ENCODE data around the gene ZSWIM5. TPM values are rescaled to one million over a fixed set of nuclear protein-coding genes. Genes with fewer than 3 reads are reported as not detected.

Gene ZSWIM5
- total RNA-seq: 1.3 and 2.8 TPM in 2 replicates

GRCh38 chr1:45205910-45206721 lies at the start of gene ZSWIM5:
ZSWIM5 (minus strand) TSS chr1:45206605; CDS start chr1:45206350, 255 bp downstream.

GRCh38 chr1:45011837-45012638 lies 194.4 kb downstream of the ZSWIM5 start, which contains the start of gene UROD:
UROD (plus strand) TSS chr1:45012254; CDS start chr1:45012266, 12 bp downstream.

GRCh38 chr1:45010855-45011811 lies 195.3 kb downstream of the ZSWIM5 start, which contains the start of gene HECTD3:
HECTD3 (minus strand) TSS chr1:45011324; CDS start chr1:45011257, 67 bp downstream.

Other genes starting within 250 kb of the ZSWIM5 start
- 32.6 and 62.1 TPM in 2 replicates for gene EIF2B3, start 220.0 kb downstream of the ZSWIM5 start, total RNA-seq
- gene HECTD3, start 195.3 kb downstream of the ZSWIM5 start, total RNA-seq: 36.6 and 48.6 TPM in 2 replicates
- gene UROD, start 194.4 kb downstream of the ZSWIM5 start, total RNA-seq: 193 and 219 TPM in 2 replicates
- 0.50 and 0.73 TPM in 2 replicates for gene HPDL, start 120.3 kb upstream of the ZSWIM5 start, total RNA-seq
- gene TOE1, start 133.6 kb upstream of the ZSWIM5 start, total RNA-seq: 9.4 and 14.8 TPM in 2 replicates
- gene MUTYH, start 133.8 kb upstream of the ZSWIM5 start, total RNA-seq: 16.7 and 22.3 TPM in 2 replicates